NCI-H2227 (cell line): ENCODE measurements around the gene JMY.

Experiments used
- DNase-seq: peaks from one replicate; lab custom pipeline; 2025; ENCODE audit not compliant: unreplicated experiment; lab: John Stamatoyannopoulos, UW

The JMY gene, protein sequence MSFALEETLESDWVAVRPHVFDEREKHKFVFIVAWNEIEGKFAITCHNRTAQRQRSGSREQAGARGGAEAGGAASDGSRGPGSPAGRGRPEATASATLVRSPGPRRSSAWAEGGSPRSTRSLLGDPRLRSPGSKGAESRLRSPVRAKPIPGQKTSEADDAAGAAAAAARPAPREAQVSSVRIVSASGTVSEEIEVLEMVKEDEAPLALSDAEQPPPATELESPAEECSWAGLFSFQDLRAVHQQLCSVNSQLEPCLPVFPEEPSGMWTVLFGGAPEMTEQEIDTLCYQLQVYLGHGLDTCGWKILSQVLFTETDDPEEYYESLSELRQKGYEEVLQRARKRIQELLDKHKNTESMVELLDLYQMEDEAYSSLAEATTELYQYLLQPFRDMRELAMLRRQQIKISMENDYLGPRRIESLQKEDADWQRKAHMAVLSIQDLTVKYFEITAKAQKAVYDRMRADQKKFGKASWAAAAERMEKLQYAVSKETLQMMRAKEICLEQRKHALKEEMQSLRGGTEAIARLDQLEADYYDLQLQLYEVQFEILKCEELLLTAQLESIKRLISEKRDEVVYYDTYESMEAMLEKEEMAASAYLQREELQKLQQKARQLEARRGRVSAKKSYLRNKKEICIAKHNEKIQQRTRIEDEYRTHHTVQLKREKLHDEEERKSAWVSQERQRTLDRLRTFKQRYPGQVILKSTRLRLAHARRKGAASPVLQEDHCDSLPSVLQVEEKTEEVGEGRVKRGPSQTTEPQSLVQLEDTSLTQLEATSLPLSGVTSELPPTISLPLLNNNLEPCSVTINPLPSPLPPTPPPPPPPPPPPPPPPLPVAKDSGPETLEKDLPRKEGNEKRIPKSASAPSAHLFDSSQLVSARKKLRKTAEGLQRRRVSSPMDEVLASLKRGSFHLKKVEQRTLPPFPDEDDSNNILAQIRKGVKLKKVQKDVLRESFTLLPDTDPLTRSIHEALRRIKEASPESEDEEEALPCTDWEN

GRCh38 chr5:79235634-79236361 lies at the start of gene JMY:
JMY (plus strand) TSS chr5:79236131; CDS start chr5:79236651, 520 bp downstream.
- peak; percentile 84 for DNase-seq

DNA sequence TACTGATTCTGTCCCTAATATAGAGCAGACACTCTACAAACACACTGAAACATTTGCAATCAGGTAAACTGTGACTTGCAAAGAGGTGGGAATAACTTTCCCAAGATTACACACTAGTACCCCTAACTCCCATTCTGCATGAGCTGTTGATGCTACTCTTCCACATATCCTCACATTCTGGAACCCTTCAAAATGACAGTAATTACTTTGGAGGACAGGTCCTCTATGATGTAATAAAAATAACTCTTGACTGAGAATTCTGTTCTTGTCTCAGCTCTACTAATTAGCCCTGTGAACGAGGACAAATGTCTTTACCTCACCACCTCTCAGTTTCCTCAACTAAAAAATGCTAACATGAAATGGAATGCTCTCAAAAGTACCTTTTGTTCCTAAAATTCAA lies 49.5 kb upstream of the JMY start:
- DNase-seq: no peak

DNA sequence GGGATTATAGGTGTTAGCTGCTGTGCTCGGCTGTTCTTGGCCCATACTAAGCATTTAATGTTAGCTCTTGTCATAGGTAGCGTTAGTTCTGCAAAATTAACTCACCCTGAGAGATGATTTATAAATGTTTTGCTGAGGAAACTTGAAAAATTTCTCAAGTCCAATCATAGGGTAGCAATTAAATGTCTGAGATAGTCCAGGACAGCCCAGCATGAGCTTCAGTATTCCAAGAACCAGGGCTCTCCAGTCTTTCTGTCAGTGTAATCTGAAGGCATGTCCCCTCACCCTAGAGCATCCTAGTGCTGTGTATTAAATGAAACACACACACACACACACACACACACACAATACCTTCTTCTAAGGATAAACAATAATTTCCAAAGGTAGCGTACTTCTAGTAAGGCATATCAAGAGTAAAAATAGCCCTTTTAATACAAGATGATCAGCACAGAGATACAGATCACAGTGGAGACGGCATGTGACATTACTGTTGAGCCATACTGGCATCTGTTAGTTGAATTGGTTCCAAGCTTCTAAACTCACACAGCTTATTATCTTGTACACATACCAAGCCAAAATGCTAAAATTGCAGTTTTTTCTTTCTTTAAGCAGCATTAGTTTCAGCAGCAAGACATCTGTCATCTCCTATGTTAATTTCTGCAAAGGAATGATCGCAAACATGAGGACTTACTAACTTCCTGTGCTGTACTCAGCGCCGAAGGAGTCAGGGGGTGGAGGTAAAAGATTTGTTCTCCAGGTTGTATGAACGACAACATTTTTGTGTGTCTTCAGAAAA lies 46.3 kb upstream of the JMY start:
- DNase-seq: no peak

GRCh38 chr5:79190235-79190529 lies 45.7 kb upstream of the JMY start:
- DNase-seq: no peak

GRCh38 chr5:79191457-79191856 lies 44.5 kb upstream of the JMY start:
- DNase-seq: no peak

- no peak for DNase-seq
Measured at GRCh38 chr5:79193643-79194042, 42.3 kb upstream of the JMY start.

GRCh38 chr5:79200573-79201183 lies 35.3 kb upstream of the JMY start:
- DNase-seq: peak; percentile 4

DNA sequence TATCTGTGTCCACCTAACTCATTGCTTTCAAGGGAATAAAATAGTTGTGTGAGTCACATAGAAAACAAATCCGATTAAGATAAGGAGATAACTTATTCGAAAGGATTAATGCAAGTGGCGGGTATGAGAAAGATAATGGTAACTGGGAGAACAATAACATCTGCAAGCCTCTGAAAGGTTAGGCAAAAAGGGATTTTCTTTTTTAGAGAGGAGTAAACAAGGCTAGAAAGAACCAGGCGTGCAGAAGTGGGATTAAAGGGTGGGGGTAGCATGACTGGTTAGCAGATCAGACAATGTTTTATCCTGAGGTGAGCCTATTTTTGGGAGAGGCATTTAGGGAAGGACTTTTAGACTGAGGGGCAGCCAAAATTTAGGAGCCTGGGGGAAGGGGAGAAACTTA lies 34.7 kb upstream of the JMY start:
- no peak for DNase-seq

GRCh38 chr5:79202076-79202475 lies 33.9 kb upstream of the JMY start:
- DNase-seq: no peak

DNA sequence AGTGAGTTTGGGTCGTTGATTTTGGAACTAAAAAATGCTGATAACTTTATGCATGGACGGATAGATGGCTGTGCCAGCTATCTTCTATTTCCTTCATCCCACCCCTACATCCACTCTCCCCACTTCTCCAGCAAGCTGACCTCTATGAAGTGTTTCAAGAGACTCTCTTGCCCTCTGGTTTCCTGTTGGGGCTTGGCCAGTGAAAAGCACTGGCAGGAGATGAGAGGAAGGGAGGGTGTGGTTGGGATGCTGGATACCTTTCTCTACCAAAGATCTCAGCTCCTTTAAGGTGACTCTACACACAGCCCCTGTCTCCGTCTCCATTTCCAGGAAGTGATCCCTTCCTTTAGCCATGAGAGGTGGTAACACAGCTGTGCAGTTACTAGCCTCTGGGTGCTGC lies 30.0 kb upstream of the JMY start:
- DNase-seq: no peak

DNA sequence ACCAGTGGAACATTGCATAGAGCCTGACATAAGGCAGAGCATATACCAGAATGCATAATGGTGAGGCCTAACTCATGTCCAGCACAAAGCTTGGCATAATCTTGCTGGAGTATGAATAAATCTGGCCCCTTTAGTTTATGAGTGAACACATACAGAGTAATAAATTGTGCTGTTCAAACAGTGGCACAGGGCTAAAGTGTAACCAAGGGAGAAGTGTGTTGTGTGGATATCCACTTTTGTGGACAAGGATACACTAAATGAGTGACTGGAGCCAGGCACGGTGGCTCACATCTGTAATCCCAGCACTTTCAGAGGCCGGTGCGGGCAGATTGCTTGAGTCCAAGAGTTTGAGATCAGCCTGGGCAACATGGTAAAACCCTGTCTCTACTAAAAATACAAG lies 29.4 kb upstream of the JMY start:
- DNase-seq: no peak

- no peak for DNase-seq
Measured at GRCh38 chr5:79209505-79209904, 26.4 kb upstream of the JMY start.

DNA sequence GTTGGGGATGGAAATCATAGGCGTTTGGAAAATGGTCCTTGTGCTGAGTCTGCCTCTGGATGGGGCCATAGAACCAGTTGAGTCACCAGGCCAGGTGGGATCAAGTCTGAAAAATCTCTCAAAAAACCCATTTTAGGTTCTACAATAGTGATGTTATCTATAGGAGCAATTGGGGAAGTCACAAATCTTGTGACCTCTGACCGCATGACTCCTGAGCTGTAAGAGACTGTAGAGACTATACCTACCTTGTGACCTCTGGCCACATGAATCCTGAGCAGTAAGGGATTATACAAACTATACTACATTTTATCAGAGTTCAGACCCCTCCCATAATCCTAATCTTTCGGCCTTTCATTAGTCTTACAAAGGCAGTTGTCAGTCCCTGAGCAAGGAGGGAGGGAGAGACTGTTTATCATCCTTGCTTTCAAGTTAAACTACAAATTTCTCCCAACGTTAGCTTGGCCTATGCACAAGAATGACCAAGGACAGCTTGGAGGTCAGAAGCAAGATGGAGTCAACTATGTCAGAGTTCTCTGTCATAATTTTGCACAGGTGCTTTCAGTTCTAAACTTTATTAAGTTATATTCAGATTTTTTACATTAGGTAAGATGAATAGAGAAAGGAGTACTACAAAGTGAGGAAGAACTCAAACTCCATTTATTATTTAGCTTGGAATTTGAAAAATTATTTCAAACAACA lies 11.5 kb upstream of the JMY start:
- DNase-seq: no peak

GRCh38 chr5:79225026-79225425 lies 10.9 kb upstream of the JMY start:
- no peak for DNase-seq

DNA sequence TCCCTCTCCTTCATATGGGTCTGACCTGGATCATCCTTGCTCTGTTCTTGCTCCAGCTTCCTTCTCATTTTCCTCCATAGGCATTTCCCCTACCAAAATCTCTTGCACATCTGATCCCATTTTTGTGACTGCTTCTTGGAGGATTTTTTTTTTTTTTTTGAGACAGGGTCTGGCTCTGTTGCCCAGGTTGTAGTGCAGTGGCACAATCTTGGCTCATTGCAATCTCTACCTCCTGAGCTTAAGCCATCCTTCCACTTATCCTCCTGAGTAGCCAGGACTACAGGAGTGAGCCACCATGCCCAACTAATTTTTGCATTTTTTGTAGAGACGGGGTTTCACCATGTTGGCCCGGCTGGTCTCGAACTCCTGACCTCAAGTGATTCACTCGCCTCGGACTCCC lies 10.5 kb upstream of the JMY start:
- no peak for DNase-seq

- no peak for DNase-seq
Measured at GRCh38 chr5:79227484-79228025, 8.4 kb upstream of the JMY start.

DNA sequence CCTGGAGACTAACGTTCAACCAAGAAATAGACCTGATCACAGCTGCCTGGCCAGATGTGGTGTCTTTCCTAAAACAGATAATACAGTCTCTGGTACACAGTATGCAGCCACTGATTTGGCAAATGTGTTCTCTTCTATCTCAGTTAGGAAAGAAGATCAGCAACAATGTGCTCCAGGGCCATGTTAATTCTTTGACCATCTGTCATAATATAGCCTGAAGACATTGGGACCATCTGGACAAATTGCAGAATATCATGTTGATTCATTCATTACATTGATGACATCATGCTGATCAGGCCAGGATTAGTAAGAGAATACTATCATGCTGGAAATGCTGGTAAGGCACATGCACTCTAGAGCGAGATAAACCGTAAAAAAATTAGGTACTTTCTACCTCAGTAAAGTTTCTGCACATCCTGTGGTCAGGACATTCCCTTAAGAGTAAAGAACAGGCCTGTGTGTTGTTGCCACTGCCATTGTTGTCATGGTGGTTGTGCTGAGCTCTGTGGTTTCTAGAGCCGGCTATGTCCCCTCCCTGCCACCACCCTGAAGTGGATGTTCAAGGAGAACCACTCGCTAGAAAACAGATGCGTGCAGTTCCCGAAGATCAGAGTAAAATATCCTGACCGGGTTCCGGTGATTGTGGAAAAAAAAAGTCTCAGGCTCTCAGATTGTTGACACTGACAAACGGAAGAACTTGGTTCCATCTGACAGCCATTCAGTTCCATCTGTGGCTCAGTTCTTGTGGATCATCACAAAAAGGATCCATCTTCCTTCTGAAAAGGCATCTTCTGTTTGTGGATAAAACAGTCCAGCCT lies 6.4 kb upstream of the JMY start:
- no peak for DNase-seq

- DNase-seq: no peak
Measured at GRCh38 chr5:79235261-79235633, 684 bp upstream of the JMY start.
